ENCODE results near the gene RAB33A.
A peak's percentile ranks its signal among the peaks of the same experiment; 100 is the strongest.

RAB33A gene

GRCh38 chrX:130139474-130140201, 32.1 kb upstream of the RAB33A start:
- no peak for DNase-seq (ENCODE audit: low read depth)
- no peak for TF ChIP-seq CTCF (IDR thresholded peaks at IDR 0.05; ENCODE audit: insufficient read depth, low read depth, low read length, missing control alignments)
- no peak overlapping the region for H3K4me3 ChIP-seq (ENCODE audit: low read length)

GRCh38 chrX:130144509-130144908, 27.3 kb upstream of the RAB33A start:
- H3K4me3 ChIP-seq (ENCODE audit: low read length) = no peak overlapping the region
- no peak for TF ChIP-seq CTCF (IDR thresholded peaks at IDR 0.05; ENCODE audit: insufficient read depth, low read depth, low read length, missing control alignments)
- peak; percentile 45 for DNase-seq (ENCODE audit: low read depth)

GRCh38 chrX:130145123-130145522, 26.6 kb upstream of the RAB33A start:
- TF ChIP-seq CTCF (IDR thresholded peaks at IDR 0.05; ENCODE audit: insufficient read depth, low read depth, low read length, missing control alignments) = no peak
- H3K4me3 ChIP-seq (ENCODE audit: low read length) = no peak overlapping the region
- peak; percentile 14 for DNase-seq (ENCODE audit: low read depth)

GRCh38 chrX:130147631-130148030, 24.1 kb upstream of the RAB33A start:
- no peak for TF ChIP-seq CTCF (IDR thresholded peaks at IDR 0.05; ENCODE audit: insufficient read depth, low read depth, low read length, missing control alignments)
- no peak overlapping the region for H3K4me3 ChIP-seq (ENCODE audit: low read length)
- no peak for DNase-seq (ENCODE audit: low read depth)

DNA sequence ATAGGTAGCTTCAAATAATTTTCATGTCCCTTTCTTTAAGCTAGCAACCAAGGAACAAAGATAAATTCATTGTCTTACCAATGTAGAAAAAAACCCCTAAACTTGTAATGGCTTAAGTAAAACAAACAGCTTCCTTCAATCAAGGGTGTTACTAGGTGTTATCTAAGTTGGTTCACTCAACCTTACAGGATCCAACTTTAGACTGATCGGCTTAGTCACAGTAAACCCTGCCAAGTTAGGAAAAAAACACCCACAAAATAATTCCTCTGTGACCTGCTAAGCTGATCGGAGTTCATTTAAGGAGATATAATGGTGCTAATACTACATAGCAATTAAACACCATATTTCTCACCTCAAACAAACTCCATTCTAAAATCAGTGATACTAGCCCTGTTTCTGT, 16.2 kb upstream of the RAB33A start:
- H3K4me3 ChIP-seq (ENCODE audit: low read length) = no peak overlapping the region
- no peak for DNase-seq (ENCODE audit: low read depth)
- TF ChIP-seq CTCF (IDR thresholded peaks at IDR 0.05; ENCODE audit: insufficient read depth, low read depth, low read length, missing control alignments) = no peak

GRCh38 chrX:130158311-130158710, 13.5 kb upstream of the RAB33A start:
- no peak for TF ChIP-seq CTCF (IDR thresholded peaks at IDR 0.05; ENCODE audit: insufficient read depth, low read depth, low read length, missing control alignments)
- H3K4me3 ChIP-seq (ENCODE audit: low read length) = no peak overlapping the region
- no peak for DNase-seq (ENCODE audit: low read depth)

GRCh38 chrX:130159776-130160175, 12.0 kb upstream of the RAB33A start:
- DNase-seq (ENCODE audit: low read depth) = no peak
- TF ChIP-seq CTCF (IDR thresholded peaks at IDR 0.05; ENCODE audit: insufficient read depth, low read depth, low read length, missing control alignments) = no peak
- no peak overlapping the region for H3K4me3 ChIP-seq (ENCODE audit: low read length)
